GM21737 (cell line): Measurements from ENCODE around the gene ECHS1.
"Not testable (repeated sequence)": the region's sequence is repeated elsewhere in the genome, so short reads cannot be mapped to it uniquely, and the experiment has no call there.

ENCODE experiments used
- ATAC-seq: cut with Tn5 transposase; IDR thresholded peaks from one replicate; pipeline ENCODE4 v1.9.1; 2021; ENCODE audit warnings: mild to moderate bottlenecking, moderate library complexity; ENCODE audit not compliant: unreplicated experiment

Gene ECHS1

GRCh38 chr10:133326745-133327650 is 46.2 kb downstream of the ECHS1 start:
- ATAC-seq: no peak

- no peak for ATAC-seq
These were observed 47.0 kb downstream of the ECHS1 start for GRCh38 chr10:133326223-133326551.

- ATAC-seq: no peak
These were observed 47.5 kb downstream of the ECHS1 start for GRCh38 chr10:133325440-133326222.

- no peak for ATAC-seq
These were observed 48.3 kb downstream of the ECHS1 start for GRCh38 chr10:133324857-133325260.

- ATAC-seq: no peak
These were observed 48.9 kb downstream of the ECHS1 start for GRCh38 chr10:133324198-133324792.

- ATAC-seq: not testable (repeated sequence)
These were observed 51.0 kb downstream of the ECHS1 start for GRCh38 chr10:133322064-133322709.

GRCh38 chr10:133320852-133321422 is 52.2 kb downstream of the ECHS1 start:
- ATAC-seq: not testable (repeated sequence)

- peak; percentile 72 for ATAC-seq
These were observed 54.5 kb downstream of the ECHS1 start for GRCh38 chr10:133318494-133319127.

- ATAC-seq: no peak
These were observed 56.4 kb downstream of the ECHS1 start for GRCh38 chr10:133316732-133317131.

GRCh38 chr10:133316266-133316665 is 56.9 kb downstream of the ECHS1 start:
- no peak for ATAC-seq

- no peak for ATAC-seq
These were observed 57.3 kb downstream of the ECHS1 start for GRCh38 chr10:133315847-133316246.

GRCh38 chr10:133314911-133315310 is 58.2 kb downstream of the ECHS1 start:
- no peak for ATAC-seq

GRCh38 chr10:133313192-133313591 is 60.0 kb downstream of the ECHS1 start:
- no peak for ATAC-seq

GRCh38 chr10:133312769-133313145 is 60.4 kb downstream of the ECHS1 start:
- ATAC-seq: no peak
